ENCODE data around the gene ZNF236.

GRCh38 chr18:76897257-76897656, 74.9 kb downstream of the ZNF236 start:
- TF ChIP-seq CTCF (IDR thresholded peaks at IDR 0.05) (no peak), POLR2A (IDR thresholded peaks at IDR 0.05; ENCODE audit: low read depth) (no peak), EP300 (IDR thresholded peaks at IDR 0.05) (no peak), POLR2AphosphoS5 (IDR thresholded peaks at IDR 0.05) (no peak)
